GM12878 (cell line): ENCODE results near the gene CHSY3. TPM values are rescaled to one million over a fixed set of nuclear protein-coding genes. Genes with fewer than 3 reads are reported as not detected.

Experiments
- ATAC-seq: fragments of 200-7000 bp; cut with Tn5 transposase; 3 replicates; pipeline ENCODE4 v1.9.1; 2020; ENCODE audit warnings: mild to moderate bottlenecking, moderate library complexity
- BruUV-seq: library from RNA; stranded (reverse); fragments of 400-500 nt; replicated peaks from 2 replicates; lab custom pipeline; 2021; lab: Mats Ljungman, UMichigan
- CTCF ChIA-PET: fragments of 300-600 bp; sonication (Branson Sonifier 250); formaldehyde crosslinking; extraction: SDS; loops from one replicate; lab custom pipeline; 2021; ENCODE audit warnings: inconsistent platforms; lab: Yijun Ruan, JAX
- POLR2A ChIA-PET: fragments of 350-600 bp; formaldehyde crosslinking; extraction: SDS; loops from one replicate; lab custom pipeline; 2021; ENCODE audit warnings: inconsistent platforms; lab: Charles Lee
- RAD21 ChIA-PET: fragments of 300-600 bp; sonication (Branson Sonifier 250); formaldehyde crosslinking; loops from one replicate; lab custom pipeline; 2023; ENCODE audit warnings: antibody characterized with exemption; ENCODE audit not compliant: unreplicated experiment; lab: Charles Lee
- SMC1A ChIA-PET: fragments of 300-600 bp; sonication (Branson Sonifier 250); formaldehyde crosslinking; loops from one replicate; lab custom pipeline; 2023; ENCODE audit not compliant: unreplicated experiment, uncharacterized antibody; lab: Charles Lee
- DNase-seq: peaks from one replicate; pipeline ENCODE4 v3.0.0-alpha.2; 2011; ENCODE audit warnings: low read depth, low spot score
- FAIRE-seq: peaks from 3 replicates; lab custom pipeline; 2011; peaks lifted over from hg19 to GRCh38; lab: Jason Lieb, UNC
- H2AFZ ChIP-seq: 2 replicates; pipeline ENCODE4 v1.6.0; 2011; ENCODE audit warnings: low read depth, low read length, control low read depth; ENCODE audit not compliant: control insufficient read depth
- H3K27ac ChIP-seq: 2 replicates; pipeline ENCODE4 v1.5.1; 2011; ENCODE audit warnings: control low read depth; ENCODE audit not compliant: control insufficient read depth, insufficient read depth
- H3K27me3 ChIP-seq, 2 experiments: replicated peaks in 1 of 2; 2 replicates each; pipeline versions ENCODE4 v1.6.0 to v1.6.1; 2011; ENCODE audit warnings: low read length in 1 of 2; ENCODE audit not compliant: control insufficient read depth in 2 of 2, insufficient read depth in 2 of 2
- H3K36me3 ChIP-seq, 2 experiments: 2 replicates each; pipeline ENCODE4 v1.5.1; 2011; ENCODE audit warnings: low read length in 1 of 2; ENCODE audit not compliant: control insufficient read depth in 2 of 2, insufficient read depth in 2 of 2
- H3K4me1 ChIP-seq: 2 replicates; pipeline ENCODE4 v1.6.1; 2011; ENCODE audit warnings: mild to moderate bottlenecking, low read length, moderate library complexity, mixed read lengths; ENCODE audit not compliant: control insufficient read depth, insufficient read depth
- H3K4me2 ChIP-seq: 2 replicates; pipeline ENCODE4 v1.6.0; 2011; ENCODE audit warnings: control low read depth; ENCODE audit not compliant: control insufficient read depth, insufficient read depth
- H3K4me3 ChIP-seq: fragments of 200-600 bp; sonication (generic); 2 replicates; pipeline ENCODE4 v1.5.1; 2016
- H3K79me2 ChIP-seq: 2 replicates; pipeline ENCODE4 v1.6.0; 2011; ENCODE audit warnings: low read length; ENCODE audit not compliant: control insufficient read depth, insufficient read depth
- H3K9ac ChIP-seq: 2 replicates; pipeline ENCODE4 v1.8.0; 2011; ENCODE audit warnings: low read length, control low read depth, mixed read lengths; ENCODE audit not compliant: control insufficient read depth, insufficient read depth
- H3K9me3 ChIP-seq: replicated peaks from 3 replicates; pipeline ENCODE4 v1.5.1; 2011; ENCODE audit warnings: mild to moderate bottlenecking, low read length; ENCODE audit not compliant: control insufficient read depth, insufficient read depth
- H4K20me1 ChIP-seq: 2 replicates; pipeline ENCODE4 v1.6.0; 2011; ENCODE audit not compliant: control insufficient read depth, insufficient read depth
- ASH2L ChIP-seq: fragments of 300-600, 200-600 bp; sonication (generic); IDR thresholded peaks from 2 replicates; pipeline ENCODE4 v1.6.1; 2017; ENCODE audit warnings: low read depth, mild to moderate bottlenecking, borderline replicate concordance
- ATF7 ChIP-seq: fragments of 450-650 bp; IDR thresholded peaks from 2 replicates; pipeline ENCODE4 v1.6.1; 2016; ENCODE audit warnings: low read depth, mild to moderate bottlenecking
- BMI1 ChIP-seq: fragments of 450-650 bp; IDR thresholded peaks from 2 replicates; pipeline ENCODE4 v1.6.1; 2016; ENCODE audit warnings: mild to moderate bottlenecking, moderate library complexity, borderline replicate concordance
- HDAC2 ChIP-seq: fragments of 200-600 bp; sonication (generic); IDR thresholded peaks from 2 replicates; pipeline ENCODE4 v1.6.1; 2017
- IRF5 ChIP-seq: fragments of 450-650 bp; IDR thresholded peaks from 2 replicates; pipeline ENCODE4 v1.6.1; 2017; ENCODE audit warnings: borderline replicate concordance
- JUNB ChIP-seq: IDR thresholded peaks from 2 replicates; pipeline ENCODE4 v1.6.1; 2016; ENCODE audit warnings: antibody characterized with exemption, mild to moderate bottlenecking
- MTA3 ChIP-seq: IDR thresholded peaks from 2 replicates; pipeline ENCODE4 v1.6.1; 2012; ENCODE audit warnings: low read length, inconsistent platforms, borderline replicate concordance
- ZBTB11 ChIP-seq: fragments of 450-650 bp; formaldehyde crosslinking; IDR thresholded peaks from 2 replicates; pipeline ENCODE4 v1.5.0; 2022; ENCODE audit warnings: mild to moderate bottlenecking, missing genetic modification characterization
- in situ Hi-C: fragments of 300-500 bp; cut with MboI; formaldehyde crosslinking; loops from 9 replicates; pipeline ENCODE4 v1.14.3; 2018; ENCODE audit warnings: mixed read lengths
- intact Hi-C: fragments of 100-400 bp; cut with micrococcal nuclease; formaldehyde crosslinking; loops from one replicate; pipeline ENCODE4 v1.14.2; 2022; ENCODE audit not compliant: unreplicated experiment
- polyA plus RNA-seq, 11 experiments: library from polyadenylated mRNA; depleted of rRNA in 4 of 11; unstranded in 6 of 11; stranded (reverse) in 5 of 11; fragments of >200 nt; fragmentation: Nextera tagmentation in 4 of 11; fragmentation: Illumina TruSeq in 1 of 11; extraction: Ambion mirVana in 4 of 11; extraction: Trizol in 1 of 11; gene quantifications; 1 replicate in 1 of 11; 2 replicates in 10 of 11; pipeline versions ENCODE4 v1.2.1 to v1.2.3, GENCODE V29; 2011 to 2016; ENCODE audit warnings: inconsistent platforms in 2 of 11, missing spikeins in 2 of 11, low read depth in 1 of 11
- total RNA-seq, 4 experiments: library from RNA; depleted of rRNA in 3 of 4; stranded (reverse); fragments of >200 nt in 3 of 4; fragmentation: Illumina TruSeq in 1 of 4; extraction: Trizol in 1 of 4; gene quantifications; 2 replicates each; pipeline versions ENCODE4 v1.2.1 to v1.2.3, GENCODE V29; 2013 to 2021

CHSY3 gene
- total and polyA plus RNA-seq, 10 of the 15 experiments (the other 5 are each of a cell fraction or from before 2014, with no cell fraction given), result not detected

GRCh38 chr5:130137681-130138080 lies 233.4 kb downstream of the CHSY3 start (continued):
- TF ChIP-seq IRF5 (no peak), BMI1 (no peak)
- TF ChIP-seq, all 136 proteins: peak for 0

GRCh38 chr5:130138406-130139045 lies 234.3 kb downstream of the CHSY3 start:
- Histone ChIP-seq H2AFZ (no peak overlapping the region), H3K79me2 (no peaks in the 10 kb centered on the region), H3K4me2 (no peak overlapping the region), H3K9me3 (no peaks in the 10 kb centered on the region), H3K4me1 (no peaks in the 10 kb centered on the region), H3K9ac (no peak overlapping the region), H3K27me3 (0 out of 4 replicates have a peak, but pooled peaks cover 0 to 3% of the 10 kb centered on the region in 2 experiments), H4K20me1 (no peaks in the 10 kb centered on the region), H3K4me3 (no peak overlapping the region), H3K36me3 (no peaks in the 10 kb centered on the region), H3K27ac (no peak overlapping the region)
- intact Hi-C loops, result no loop called here
- SMC1A ChIA-PET, result interaction anchor here (0.7 to 2.3 kb wide), 4 partner anchors 9 to 737 kb away, joined by 3 to 9 read pairs (median 5); no protein-coding TSS in a partner anchor
- DNase-seq (no peak), ATAC-seq (no peak), FAIRE-seq (no peak)
- POLR2A ChIA-PET, result no interaction called here
- TF ChIP-seq ZBTB11 (no peak), MTA3 (no peak), HDAC2 (no peak), ASH2L (no peak), ATF7 (no peak), JUNB (no peak)
- CTCF ChIA-PET, result interaction anchor here (0.6 to 4.9 kb wide), 5 partner anchors 21 to 367 kb away, joined by 3 to 66 read pairs (median 5); no protein-coding TSS in a partner anchor
- in situ Hi-C loops, result no loop called here
- BruUV-seq, result no TSS peak
- RAD21 ChIA-PET, result no interaction called here
